WTC11 (cell line): Measurements from ENCODE around the gene BPIFB4. TPM values are rescaled to one million over a fixed set of nuclear protein-coding genes. Genes with fewer than 3 reads are reported as not detected.

ENCODE experiments used
- ATAC-seq: fragments of 200-7000 bp; cut with Tn5 transposase; 2 replicates; pipeline ENCODE4 v1.10.0; 2021; ENCODE audit warnings: mild to moderate bottlenecking, moderate library complexity
- CTCF ChIA-PET: fragments of 300-600 bp; sonication (Branson Sonifier 250); formaldehyde crosslinking; loops from one replicate; lab custom pipeline; 2021; ENCODE audit warnings: antibody characterized with exemption; lab: Charles Lee
- POLR2A ChIA-PET: fragments of 350-600 bp; sonication (Branson Sonifier 250); formaldehyde crosslinking; loops from one replicate; lab custom pipeline; 2021; ENCODE audit warnings: antibody characterized with exemption; lab: Charles Lee
- DNase-seq: peaks from one replicate; pipeline ENCODE4 v3.0.0; 2021; ENCODE audit warnings: low spot score
- H3K27ac Mint-ChIP-seq: 2 replicates; pipeline ENCODE4 v1.8.0; 2021; ENCODE audit warnings: mixed read lengths
- H3K27me3 Mint-ChIP-seq: 2 replicates; pipeline ENCODE4 v1.8.0; 2021; ENCODE audit warnings: low read depth, mild to moderate bottlenecking, moderate library complexity, mixed read lengths
- H3K36me3 Mint-ChIP-seq: 2 replicates; pipeline ENCODE4 v1.8.0; 2021; ENCODE audit warnings: mixed read lengths
- H3K4me1 Mint-ChIP-seq: 2 replicates; pipeline ENCODE4 v1.8.0; 2022; ENCODE audit warnings: mixed read lengths
- H3K4me3 Mint-ChIP-seq: 2 replicates; pipeline ENCODE4 v1.8.0; 2021; ENCODE audit warnings: mild to moderate bottlenecking, moderate library complexity, mixed read lengths
- H3K9me3 Mint-ChIP-seq: 2 replicates; pipeline ENCODE4 v1.8.0; 2021; ENCODE audit warnings: mixed read lengths
- AR ChIP-seq: fragments of 250-450 bp; sonication (Bioruptor Pico); IDR thresholded peaks from 2 replicates; pipeline ENCODE4 v1.9.0; 2021; ENCODE audit warnings: mild to moderate bottlenecking
- EMX1 ChIP-seq: fragments of 250-450 bp; sonication (Bioruptor Pico); IDR thresholded peaks from 2 replicates; pipeline ENCODE4 v1.8.0; 2021; ENCODE audit warnings: mild to moderate bottlenecking
- FOXK1 ChIP-seq: sonication (generic); formaldehyde crosslinking; IDR thresholded peaks from 2 replicates; pipeline ENCODE4 v1.8.0; 2022; ENCODE audit warnings: mild to moderate bottlenecking, moderate library complexity, missing genetic modification reagents
- FOXP1 ChIP-seq: sonication (generic); formaldehyde crosslinking; IDR thresholded peaks from 2 replicates; pipeline ENCODE4 v1.8.0; 2022; ENCODE audit warnings: missing genetic modification reagents, mild to moderate bottlenecking, moderate library complexity, borderline replicate concordance
- GRHL2 ChIP-seq: fragments of 250-450 bp; sonication (Bioruptor Pico); IDR thresholded peaks from 2 replicates; pipeline ENCODE4 v1.8.0; 2022; ENCODE audit warnings: mild to moderate bottlenecking, moderate library complexity; ENCODE audit not compliant: insufficient replicate concordance, severe bottlenecking
- HMGA2 ChIP-seq: fragments of 250-450 bp; sonication (Bioruptor Pico); IDR thresholded peaks from 2 replicates; pipeline ENCODE4 v1.4.0; 2021; ENCODE audit warnings: mild to moderate bottlenecking, moderate library complexity
- PREB ChIP-seq: sonication (generic); formaldehyde crosslinking; IDR thresholded peaks from 2 replicates; pipeline ENCODE4 v1.8.1; 2022; ENCODE audit warnings: mild to moderate bottlenecking, missing genetic modification reagents, moderate library complexity, borderline replicate concordance
- SMAD3 ChIP-seq: sonication (generic); formaldehyde crosslinking; IDR thresholded peaks from 2 replicates; pipeline ENCODE4 v1.8.0; 2022; ENCODE audit warnings: missing genetic modification reagents, mild to moderate bottlenecking, borderline replicate concordance
- SOX15 ChIP-seq: fragments of 250-450 bp; sonication (Bioruptor Pico); IDR thresholded peaks from 2 replicates; pipeline ENCODE4 v1.9.0; 2021; ENCODE audit warnings: mild to moderate bottlenecking
- SP1 ChIP-seq: sonication (generic); formaldehyde crosslinking; conservative IDR thresholded peaks from 2 replicates; pipeline ENCODE4 v1.8.1; 2022; ENCODE audit warnings: missing genetic modification reagents
- TCF7 ChIP-seq: sonication (generic); formaldehyde crosslinking; IDR thresholded peaks from 2 replicates; pipeline ENCODE4 v1.8.0; 2022; ENCODE audit warnings: mild to moderate bottlenecking, low read depth, missing genetic modification reagents, moderate library complexity
- USF1 ChIP-seq: sonication (generic); formaldehyde crosslinking; IDR thresholded peaks from 2 replicates; pipeline ENCODE4 v1.8.0; 2022; ENCODE audit warnings: mild to moderate bottlenecking, missing genetic modification reagents
- ZBTB43 ChIP-seq: sonication (generic); formaldehyde crosslinking; IDR thresholded peaks from 2 replicates; pipeline ENCODE4 v1.8.1; 2023; ENCODE audit warnings: mild to moderate bottlenecking, missing genetic modification reagents
- ZNF396 ChIP-seq: fragments of 250-450 bp; sonication (Bioruptor Pico); IDR thresholded peaks from 2 replicates; pipeline ENCODE4 v1.8.0; 2021; ENCODE audit warnings: mild to moderate bottlenecking, moderate library complexity, borderline replicate concordance
- total RNA-seq: library from RNA; stranded (reverse); gene quantifications from 3 replicates; pipeline ENCODE4 v1.2.3, GENCODE V29; 2021
- TF ChIP-seq, protein P1 (sequence below): sonication (generic); formaldehyde crosslinking; IDR thresholded peaks from 2 replicates; pipeline ENCODE4 v1.8.1; 2023; ENCODE audit warnings: mild to moderate bottlenecking, missing genetic modification reagents, moderate library complexity
- TF ChIP-seq, protein P2 (sequence below): sonication (generic); formaldehyde crosslinking; IDR thresholded peaks from 2 replicates; pipeline ENCODE4 v1.8.0; 2022; ENCODE audit warnings: missing genetic modification reagents
- TF ChIP-seq, protein P3 (sequence below): fragments of 250-450 bp; sonication (Bioruptor Pico); IDR thresholded peaks from 2 replicates; pipeline ENCODE4 v2.1.2; 2022; ENCODE audit warnings: mild to moderate bottlenecking, moderate library complexity

BPIFB4 gene
- total RNA-seq, 1 experiment from 2014 or later = not detected

- TF ChIP-seq HMGA2 (CRISPR knock-in tag) (no peak), AR (CRISPR knock-in tag) (no peak), SOX15 (no peak), ZBTB43 (CRISPR knock-in tag) (no peak), TCF7 (CRISPR knock-in tag) (no peak), FOXP1 (no peak)
These were observed 11.6 kb upstream of the BPIFB4 start (continued) for GRCh38 chr20:33067806-33068205.

DNA sequence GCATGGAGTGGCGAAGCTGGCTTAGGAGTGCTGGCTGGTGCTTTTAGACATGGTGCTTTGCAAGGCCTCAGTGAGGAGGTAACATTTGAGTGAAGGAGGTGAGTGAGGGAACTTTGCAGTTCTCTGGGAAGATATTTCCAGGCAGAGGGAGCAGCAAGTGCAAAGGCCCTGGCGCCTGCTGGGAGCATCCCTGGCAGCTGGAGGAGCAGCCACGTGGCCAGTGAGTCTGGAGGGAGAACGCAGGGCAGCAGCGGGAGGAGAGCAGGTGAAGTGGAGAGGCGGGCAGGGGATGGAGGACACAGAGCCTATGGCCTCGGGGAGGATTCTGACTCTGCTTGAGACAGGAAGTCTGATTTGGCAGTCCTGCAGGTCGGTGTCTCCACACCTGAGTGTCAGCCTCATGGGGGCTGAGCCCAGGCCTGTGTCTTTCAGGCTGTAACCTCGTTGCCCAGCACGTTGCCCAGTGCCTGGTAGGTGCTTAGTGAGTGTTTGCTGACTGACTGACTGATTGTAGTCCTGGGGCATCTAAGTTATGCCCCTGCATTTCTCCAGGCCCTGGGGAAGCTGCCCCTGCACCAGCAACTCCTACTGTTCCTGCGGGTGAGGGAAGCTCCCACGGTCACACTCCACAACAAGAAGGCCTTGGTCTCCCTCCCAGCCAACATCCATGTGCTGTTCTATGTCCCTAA, 11.0 kb upstream of the BPIFB4 start:
- H3K4me3 Mint-ChIP-seq = no peak overlapping the region
- ChIA-PET CTCF (interaction anchor here (1.3 to 3.1 kb wide), 4 partner anchors 9 to 144 kb away, joined by 3 to 8 read pairs (median 4); no protein-coding TSS in a partner anchor), POLR2A (no interaction called here)
- no peak for DNase-seq
- H3K27me3 Mint-ChIP-seq = no peaks in the 10 kb centered on the region; the same call in 1 of the 2 replicates
- H3K9me3 Mint-ChIP-seq = peaks cover 5% of the 10 kb centered on the region
- H3K27ac Mint-ChIP-seq = no peak overlapping the region
- no peak for ATAC-seq
- TF ChIP-seq SMAD3 (CRISPR knock-in tag) = no peak
- no peak for TF ChIP-seq EMX1 (CRISPR knock-in tag)
- TF ChIP-seq GRHL2 (CRISPR knock-in tag) = no peak
- no peak for TF ChIP-seq SP1
- no peak for TF ChIP-seq PREB
- no peak for TF ChIP-seq ZNF396 (CRISPR knock-in tag)
- TF ChIP-seq, protein P1, sequence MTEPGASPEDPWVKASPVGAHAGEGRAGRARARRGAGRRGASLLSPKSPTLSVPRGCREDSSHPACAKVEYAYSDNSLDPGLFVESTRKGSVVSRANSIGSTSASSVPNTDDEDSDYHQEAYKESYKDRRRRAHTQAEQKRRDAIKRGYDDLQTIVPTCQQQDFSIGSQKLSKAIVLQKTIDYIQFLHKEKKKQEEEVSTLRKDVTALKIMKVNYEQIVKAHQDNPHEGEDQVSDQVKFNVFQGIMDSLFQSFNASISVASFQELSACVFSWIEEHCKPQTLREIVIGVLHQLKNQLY = no peak
- TF ChIP-seq, protein P2, sequence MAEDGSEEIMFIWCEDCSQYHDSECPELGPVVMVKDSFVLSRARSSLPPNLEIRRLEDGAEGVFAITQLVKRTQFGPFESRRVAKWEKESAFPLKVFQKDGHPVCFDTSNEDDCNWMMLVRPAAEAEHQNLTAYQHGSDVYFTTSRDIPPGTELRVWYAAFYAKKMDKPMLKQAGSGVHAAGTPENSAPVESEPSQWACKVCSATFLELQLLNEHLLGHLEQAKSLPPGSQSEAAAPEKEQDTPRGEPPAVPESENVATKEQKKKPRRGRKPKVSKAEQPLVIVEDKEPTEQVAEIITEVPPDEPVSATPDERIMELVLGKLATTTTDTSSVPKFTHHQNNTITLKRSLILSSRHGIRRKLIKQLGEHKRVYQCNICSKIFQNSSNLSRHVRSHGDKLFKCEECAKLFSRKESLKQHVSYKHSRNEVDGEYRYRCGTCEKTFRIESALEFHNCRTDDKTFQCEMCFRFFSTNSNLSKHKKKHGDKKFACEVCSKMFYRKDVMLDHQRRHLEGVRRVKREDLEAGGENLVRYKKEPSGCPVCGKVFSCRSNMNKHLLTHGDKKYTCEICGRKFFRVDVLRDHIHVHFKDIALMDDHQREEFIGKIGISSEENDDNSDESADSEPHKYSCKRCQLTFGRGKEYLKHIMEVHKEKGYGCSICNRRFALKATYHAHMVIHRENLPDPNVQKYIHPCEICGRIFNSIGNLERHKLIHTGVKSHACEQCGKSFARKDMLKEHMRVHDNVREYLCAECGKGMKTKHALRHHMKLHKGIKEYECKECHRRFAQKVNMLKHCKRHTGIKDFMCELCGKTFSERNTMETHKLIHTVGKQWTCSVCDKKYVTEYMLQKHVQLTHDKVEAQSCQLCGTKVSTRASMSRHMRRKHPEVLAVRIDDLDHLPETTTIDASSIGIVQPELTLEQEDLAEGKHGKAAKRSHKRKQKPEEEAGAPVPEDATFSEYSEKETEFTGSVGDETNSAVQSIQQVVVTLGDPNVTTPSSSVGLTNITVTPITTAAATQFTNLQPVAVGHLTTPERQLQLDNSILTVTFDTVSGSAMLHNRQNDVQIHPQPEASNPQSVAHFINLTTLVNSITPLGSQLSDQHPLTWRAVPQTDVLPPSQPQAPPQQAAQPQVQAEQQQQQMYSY (CRISPR knock-in tag) = no peak
- TF ChIP-seq USF1 (CRISPR knock-in tag) = no peak
- TF ChIP-seq FOXK1 = no peak
- TF ChIP-seq, protein P3, sequence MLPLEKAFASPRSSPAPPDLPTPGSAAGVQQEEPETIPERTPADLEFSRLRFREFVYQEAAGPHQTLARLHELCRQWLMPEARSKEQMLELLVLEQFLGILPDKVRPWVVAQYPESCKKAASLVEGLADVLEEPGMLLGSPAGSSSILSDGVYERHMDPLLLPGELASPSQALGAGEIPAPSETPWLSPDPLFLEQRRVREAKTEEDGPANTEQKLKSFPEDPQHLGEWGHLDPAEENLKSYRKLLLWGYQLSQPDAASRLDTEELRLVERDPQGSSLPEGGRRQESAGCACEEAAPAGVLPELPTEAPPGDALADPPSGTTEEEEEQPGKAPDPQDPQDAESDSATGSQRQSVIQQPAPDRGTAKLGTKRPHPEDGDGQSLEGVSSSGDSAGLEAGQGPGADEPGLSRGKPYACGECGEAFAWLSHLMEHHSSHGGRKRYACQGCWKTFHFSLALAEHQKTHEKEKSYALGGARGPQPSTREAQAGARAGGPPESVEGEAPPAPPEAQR (CRISPR knock-in tag) = no peak
- H3K4me1 Mint-ChIP-seq = no peaks in the 10 kb centered on the region
- no peaks in the 10 kb centered on the region for H3K36me3 Mint-ChIP-seq
